ENCODE measurements around the gene ERAL1.

The ERAL1 gene

GRCh38 chr17:28863953-28864352 lies 9.1 kb downstream of the ERAL1 start:
- Histone ChIP-seq H3K27me3 (no peaks in the 10 kb centered on the region), H3K36me3 (no peaks in the 10 kb centered on the region; the same call in 1 of the 2 replicates), H3K9me3 (no peaks in the 10 kb centered on the region), H3K4me1 (no peaks in the 10 kb centered on the region), H3K4me3 (ENCODE audit: low read depth, low read length) (no peak overlapping the region)
- DNase-seq = no peak
- TF ChIP-seq, protein P1, sequence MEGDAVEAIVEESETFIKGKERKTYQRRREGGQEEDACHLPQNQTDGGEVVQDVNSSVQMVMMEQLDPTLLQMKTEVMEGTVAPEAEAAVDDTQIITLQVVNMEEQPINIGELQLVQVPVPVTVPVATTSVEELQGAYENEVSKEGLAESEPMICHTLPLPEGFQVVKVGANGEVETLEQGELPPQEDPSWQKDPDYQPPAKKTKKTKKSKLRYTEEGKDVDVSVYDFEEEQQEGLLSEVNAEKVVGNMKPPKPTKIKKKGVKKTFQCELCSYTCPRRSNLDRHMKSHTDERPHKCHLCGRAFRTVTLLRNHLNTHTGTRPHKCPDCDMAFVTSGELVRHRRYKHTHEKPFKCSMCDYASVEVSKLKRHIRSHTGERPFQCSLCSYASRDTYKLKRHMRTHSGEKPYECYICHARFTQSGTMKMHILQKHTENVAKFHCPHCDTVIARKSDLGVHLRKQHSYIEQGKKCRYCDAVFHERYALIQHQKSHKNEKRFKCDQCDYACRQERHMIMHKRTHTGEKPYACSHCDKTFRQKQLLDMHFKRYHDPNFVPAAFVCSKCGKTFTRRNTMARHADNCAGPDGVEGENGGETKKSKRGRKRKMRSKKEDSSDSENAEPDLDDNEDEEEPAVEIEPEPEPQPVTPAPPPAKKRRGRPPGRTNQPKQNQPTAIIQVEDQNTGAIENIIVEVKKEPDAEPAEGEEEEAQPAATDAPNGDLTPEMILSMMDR (IDR thresholded peaks at IDR 0.05; ENCODE audit: low read depth, low read length) = no peak

- TF ChIP-seq, protein P1 (IDR thresholded peaks at IDR 0.05; ENCODE audit: low read depth, low read length) = no peak
- Histone ChIP-seq H3K36me3 (no peaks in the 10 kb centered on the region), H3K9me3 (no peaks in the 10 kb centered on the region), H3K4me1 (no peaks in the 10 kb centered on the region), H3K27me3 (no peaks in the 10 kb centered on the region), H3K4me3 (ENCODE audit: low read depth, low read length) (no peak overlapping the region)
- DNase-seq = no peak
Observed at GRCh38 chr17:28864991-28865849, 10.4 kb downstream of the ERAL1 start.

DNA sequence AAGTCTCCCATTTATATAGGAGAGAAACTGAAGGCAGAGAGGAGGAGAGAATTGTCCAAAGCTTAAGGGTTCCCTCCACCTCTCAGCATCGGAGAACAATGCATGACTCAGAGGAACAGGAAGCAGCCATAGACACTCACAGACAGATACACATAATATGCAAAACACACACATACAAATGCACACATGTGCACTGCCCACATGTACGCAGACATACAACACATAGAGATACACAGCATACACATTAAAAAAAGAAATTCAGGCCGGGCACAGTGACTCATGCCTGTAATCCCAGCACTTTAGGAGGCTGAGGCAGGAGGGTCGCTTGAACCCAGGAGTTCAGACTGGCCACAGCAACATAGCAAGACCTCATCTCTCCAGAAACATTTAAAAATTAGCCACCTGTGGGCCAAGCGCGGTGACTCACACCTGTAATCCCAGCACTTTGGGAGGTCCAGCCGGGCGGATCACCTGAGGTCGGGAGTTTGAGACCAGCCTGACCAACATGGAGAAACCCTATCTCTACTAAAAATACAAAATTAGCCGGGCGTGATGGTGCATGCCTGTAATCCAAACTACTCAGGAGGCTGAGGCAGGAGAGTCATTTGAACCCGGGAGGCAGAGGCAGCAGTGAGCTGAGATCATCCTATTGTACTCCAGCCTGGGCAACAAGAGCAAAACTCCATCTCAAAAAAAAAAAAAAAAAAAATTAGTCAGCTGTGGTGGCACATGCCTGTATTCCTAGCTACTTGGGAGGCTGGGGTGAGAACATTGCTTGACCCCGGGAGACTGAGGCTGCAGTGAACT lies 11.3 kb downstream of the ERAL1 start:
- Histone ChIP-seq H3K36me3 (no peaks in the 10 kb centered on the region), H3K27me3 (no peaks in the 10 kb centered on the region), H3K4me3 (ENCODE audit: low read depth, low read length) (no peak overlapping the region), H3K9me3 (no peaks in the 10 kb centered on the region), H3K4me1 (no peaks in the 10 kb centered on the region)
- TF ChIP-seq, protein P1 (IDR thresholded peaks at IDR 0.05; ENCODE audit: low read depth, low read length) = no peak
- DNase-seq = no peak

- Histone ChIP-seq H3K4me1 (no peaks in the 10 kb centered on the region), H3K9me3 (no peaks in the 10 kb centered on the region), H3K27me3 (no peaks in the 10 kb centered on the region), H3K4me3 (ENCODE audit: low read depth, low read length) (no peak overlapping the region), H3K36me3 (no peaks in the 10 kb centered on the region)
- DNase-seq = no peak
- TF ChIP-seq, protein P1 (IDR thresholded peaks at IDR 0.05; ENCODE audit: low read depth, low read length) = no peak
Observed at GRCh38 chr17:28867276-28867675, 12.5 kb downstream of the ERAL1 start.

GRCh38 chr17:28871056-28871579 lies 16.3 kb downstream of the ERAL1 start:
- no peak for DNase-seq
- TF ChIP-seq, protein P1 (IDR thresholded peaks at IDR 0.05; ENCODE audit: low read depth, low read length) = no peak
- no peaks in the 10 kb centered on the region for H3K27me3 ChIP-seq

More at GRCh38 chr17:28871056-28871579, 16.3 kb downstream of the ERAL1 start:
- Histone ChIP-seq H3K4me3 (ENCODE audit: low read depth, low read length) (no peak overlapping the region), H3K4me1 (no peaks in the 10 kb centered on the region), H3K9me3 (no peaks in the 10 kb centered on the region), H3K36me3 (no peaks in the 10 kb centered on the region)

Measured in BE2C (cell line).